ENCODE data around the gene SLC2A6. TPM values are rescaled to one million over a fixed set of nuclear protein-coding genes. Genes with fewer than 3 reads are reported as not detected.
"Not testable (repeated sequence)": the region's sequence is repeated elsewhere in the genome, so short reads cannot be mapped to it uniquely, and the experiment has no call there.

The SLC2A6 gene
- total RNA-seq, 4 donors from 2014 or later: 1.1 to 3.8 (median 2.5) TPM

DNA sequence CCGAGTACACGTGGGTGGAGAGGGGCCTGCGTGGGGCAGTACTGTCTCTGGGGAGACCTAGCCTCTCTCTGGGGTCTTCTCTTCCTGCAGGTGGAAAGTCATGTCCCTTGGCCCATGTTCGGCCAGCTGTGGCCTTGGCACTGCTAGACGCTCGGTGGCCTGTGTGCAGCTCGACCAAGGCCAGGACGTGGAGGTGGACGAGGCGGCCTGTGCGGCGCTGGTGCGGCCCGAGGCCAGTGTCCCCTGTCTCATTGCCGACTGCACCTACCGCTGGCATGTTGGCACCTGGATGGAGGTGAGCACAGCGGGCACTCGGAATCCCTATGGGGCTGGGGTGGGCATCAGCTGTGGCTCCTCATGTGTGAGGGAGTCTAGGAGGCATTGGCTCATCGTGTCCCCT, 24.6 kb downstream of the SLC2A6 start:
- Histone ChIP-seq H3K27me3 (no peaks in the 10 kb centered on the region), H3K4me3 (replicated peaks in 1 of 3) (no peak overlapping the region), H3K36me3 (no peaks in the 10 kb centered on the region), H3K27ac (no peak overlapping the region), H3K4me1 (peaks cover 0 to 13% of the 10 kb centered on the region in 2 donors), H3K9me3 (no peaks in the 10 kb centered on the region)
- no peak for DNase-seq
- 87 to 93% methylated on average over 8 to 9 of the region's 19 CpGs for WGBS, 2 donors
- intact Hi-C loops (cut with DNase I): no loop called here
- TF ChIP-seq POLR2A (IDR thresholded peaks at IDR 0.05): no peak
- no peak for TF ChIP-seq CTCF (IDR thresholded peaks at IDR 0.05)

DNA sequence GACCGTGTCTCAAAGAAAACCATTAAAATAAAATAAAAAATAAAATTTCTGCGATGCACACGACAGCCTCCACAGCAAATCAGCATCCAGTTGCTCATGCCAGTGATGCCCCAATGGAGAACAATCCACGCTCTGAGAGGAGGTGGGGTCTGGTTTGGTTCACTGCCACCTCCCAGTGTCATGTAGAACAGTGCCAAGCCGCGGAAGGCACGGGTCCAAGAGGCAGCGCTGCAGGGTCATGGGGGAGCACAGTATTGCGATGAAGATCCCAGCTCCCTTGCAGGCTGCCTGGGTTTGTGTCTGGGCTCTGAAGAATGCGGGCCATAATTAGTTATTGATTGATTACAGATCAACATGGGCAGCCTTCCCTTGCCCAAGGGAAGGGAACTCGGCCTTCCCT, 25.2 kb downstream of the SLC2A6 start:
- H3K4me3 ChIP-seq (replicated peaks in 1 of 3): no peak overlapping the region
- 82 to 91% methylated on average over 11 of the region's 11 CpGs for WGBS, 2 donors
- H3K9me3 ChIP-seq: no peaks in the 10 kb centered on the region
- TF ChIP-seq CTCF (IDR thresholded peaks at IDR 0.05) (no peak), POLR2A (IDR thresholded peaks at IDR 0.05) (no peak)
- DNase-seq: no peak
- no peaks in the 10 kb centered on the region for H3K36me3 ChIP-seq
- H3K27ac ChIP-seq: no peak overlapping the region
- H3K4me1 ChIP-seq: peaks cover 0 to 7% of the 10 kb centered on the region in 2 donors
- intact Hi-C loops (cut with DNase I): no loop called here
- H3K27me3 ChIP-seq: no peaks in the 10 kb centered on the region

DNA sequence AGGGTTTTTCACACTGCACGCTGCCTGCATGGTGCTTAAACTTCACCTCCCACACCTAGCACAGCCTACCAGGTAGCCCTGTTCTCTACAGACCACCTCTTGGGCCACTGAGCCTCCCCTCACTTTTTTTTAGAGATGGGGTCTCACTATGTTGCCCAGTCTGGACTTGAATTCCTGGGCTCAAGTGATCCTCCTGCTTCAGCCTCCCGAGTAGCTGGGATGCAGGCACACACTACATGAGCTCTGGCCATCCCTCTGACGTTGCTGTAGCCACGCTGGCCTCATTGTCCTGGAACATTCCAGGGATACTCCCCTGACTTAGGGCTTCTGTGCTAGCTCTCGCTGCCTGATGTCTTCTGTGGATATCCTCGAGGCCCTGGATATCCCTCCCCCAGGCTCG, 26.3 kb downstream of the SLC2A6 start:
- TF ChIP-seq POLR2A (IDR thresholded peaks at IDR 0.05) (no peak), CTCF (IDR thresholded peaks at IDR 0.05) (no peak)
- no peaks in the 10 kb centered on the region for H3K9me3 ChIP-seq
- WGBS, 2 donors: 91 to 93% methylated on average over 7 of the region's 7 CpGs
- no peak overlapping the region for H3K4me3 ChIP-seq (replicated peaks in 1 of 3)
- no peaks in the 10 kb centered on the region for H3K27me3 ChIP-seq
- no peaks in the 10 kb centered on the region for H3K36me3 ChIP-seq
- H3K27ac ChIP-seq: no peak overlapping the region
- H3K4me1 ChIP-seq: peaks cover 0 to 7% of the 10 kb centered on the region in 2 donors
- DNase-seq: no peak
- intact Hi-C loops (cut with DNase I): no loop called here

DNA sequence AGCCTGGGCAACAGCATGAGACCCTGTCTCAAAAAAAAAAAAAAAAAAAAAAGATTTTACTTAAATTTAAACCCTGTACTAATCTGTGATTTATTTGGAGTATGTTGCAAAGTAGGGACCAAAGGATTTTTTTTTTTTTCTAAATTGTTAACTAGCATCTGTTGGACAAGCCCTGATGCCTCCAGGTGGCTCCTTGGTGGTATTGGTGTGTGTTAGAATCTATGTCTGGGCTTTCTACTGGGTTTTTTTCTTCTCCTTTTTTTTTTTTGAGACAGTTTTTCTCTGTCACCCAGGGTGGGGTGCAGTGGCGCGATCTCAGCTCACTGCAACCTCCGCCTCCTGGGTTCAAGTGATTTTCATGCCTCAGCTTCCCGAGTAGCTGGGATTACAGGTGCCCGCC, 27.0 kb downstream of the SLC2A6 start:
- H3K4me3 ChIP-seq (replicated peaks in 1 of 3); intact Hi-C loops (cut with DNase I); H3K4me1 ChIP-seq; H3K9me3 ChIP-seq; H3K27me3 ChIP-seq; DNase-seq; H3K36me3 ChIP-seq; H3K27ac ChIP-seq: not testable (repeated sequence)
- 94 to 96% methylated on average over 5 of the region's 5 CpGs for WGBS, 2 donors

DNA sequence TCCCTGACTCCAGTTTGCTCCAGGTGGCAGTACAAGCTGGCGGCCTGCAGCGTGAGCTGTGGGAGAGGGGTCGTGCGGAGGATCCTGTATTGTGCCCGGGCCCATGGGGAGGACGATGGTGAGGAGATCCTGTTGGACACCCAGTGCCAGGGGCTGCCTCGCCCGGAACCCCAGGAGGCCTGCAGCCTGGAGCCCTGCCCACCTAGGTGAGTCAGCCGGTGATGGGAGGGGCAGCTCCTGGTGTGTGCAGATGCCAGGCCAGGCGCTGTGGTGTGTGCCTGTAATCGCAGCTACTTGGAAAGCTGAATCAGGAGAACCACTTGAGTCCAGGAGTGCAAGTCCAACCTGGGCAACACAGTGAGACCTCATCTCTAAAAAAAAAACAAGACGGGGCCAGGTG, 29.1 kb downstream of the SLC2A6 start:
- H3K4me3 ChIP-seq (replicated peaks in 1 of 3): no peak overlapping the region
- H3K27ac ChIP-seq: peak overlapping the region in 2 of 3 donors; percentile 30 to 61
- no peaks in the 10 kb centered on the region for H3K36me3 ChIP-seq
- peak; percentile 97 to 98 for DNase-seq
- TF ChIP-seq CTCF (IDR thresholded peaks at IDR 0.05): peak in 4 of 6 experiments; percentile 17 to 36 (median 23)
- TF ChIP-seq POLR2A (IDR thresholded peaks at IDR 0.05): no peak
- H3K9me3 ChIP-seq: no peaks in the 10 kb centered on the region
- peaks cover 0 to 7% of the 10 kb centered on the region in 2 donors for H3K4me1 ChIP-seq
- intact Hi-C loops (cut with DNase I): no loop called here
- WGBS, 2 donors: 44 to 69% methylated on average over 11 to 12 of the region's 12 CpGs
- H3K27me3 ChIP-seq: no peaks in the 10 kb centered on the region

- 34 to 62% methylated on average over 4 to 12 of the region's 13 CpGs for WGBS, 2 donors
- no peaks in the 10 kb centered on the region for H3K9me3 ChIP-seq
- intact Hi-C loops (cut with DNase I): no loop called here
- H3K4me1 ChIP-seq: peaks cover 0 to 7% of the 10 kb centered on the region in 2 donors
- no peaks in the 10 kb centered on the region for H3K36me3 ChIP-seq
- no peak overlapping the region for H3K27ac ChIP-seq
- DNase-seq: peak; percentile 46 to 83
- H3K27me3 ChIP-seq: no peaks in the 10 kb centered on the region
- no peak overlapping the region for H3K4me3 ChIP-seq (replicated peaks in 1 of 3)
- TF ChIP-seq POLR2A (IDR thresholded peaks at IDR 0.05): no peak
- TF ChIP-seq CTCF (IDR thresholded peaks at IDR 0.05): no peak
These were observed 30.4 kb downstream of the SLC2A6 start for GRCh38 chr9:133448487-133448972.
